Subcutaneous adipose tissue (tissue), 4 donors: ENCODE results near the gene ISLR. TPM values are rescaled to one million over a fixed set of nuclear protein-coding genes. Genes with fewer than 3 reads are reported as not detected.

Experiments
- CTCF ChIP-seq: fragments of 450-650 bp; IDR thresholded peaks from one replicate; pipeline ENCODE4 v1.5.1; 2016; ENCODE audit warnings: low read depth, mild to moderate bottlenecking, control low read depth, antibody characterized with exemption, moderate library complexity
- total RNA-seq, 4 donors: library from RNA; depleted of rRNA; stranded (reverse); fragments of >200 nt; gene quantifications; one replicate each; pipeline ENCODE4 v1.1.0, GENCODE V29; 2016

The ISLR gene
- total RNA-seq, 4 donors from 2014 or later: 52.0 to 89.6 (median 63.8) TPM

- TF ChIP-seq CTCF: no peak
These were observed 43.8 kb upstream of the ISLR start for GRCh38 chr15:74129586-74130154.

DNA sequence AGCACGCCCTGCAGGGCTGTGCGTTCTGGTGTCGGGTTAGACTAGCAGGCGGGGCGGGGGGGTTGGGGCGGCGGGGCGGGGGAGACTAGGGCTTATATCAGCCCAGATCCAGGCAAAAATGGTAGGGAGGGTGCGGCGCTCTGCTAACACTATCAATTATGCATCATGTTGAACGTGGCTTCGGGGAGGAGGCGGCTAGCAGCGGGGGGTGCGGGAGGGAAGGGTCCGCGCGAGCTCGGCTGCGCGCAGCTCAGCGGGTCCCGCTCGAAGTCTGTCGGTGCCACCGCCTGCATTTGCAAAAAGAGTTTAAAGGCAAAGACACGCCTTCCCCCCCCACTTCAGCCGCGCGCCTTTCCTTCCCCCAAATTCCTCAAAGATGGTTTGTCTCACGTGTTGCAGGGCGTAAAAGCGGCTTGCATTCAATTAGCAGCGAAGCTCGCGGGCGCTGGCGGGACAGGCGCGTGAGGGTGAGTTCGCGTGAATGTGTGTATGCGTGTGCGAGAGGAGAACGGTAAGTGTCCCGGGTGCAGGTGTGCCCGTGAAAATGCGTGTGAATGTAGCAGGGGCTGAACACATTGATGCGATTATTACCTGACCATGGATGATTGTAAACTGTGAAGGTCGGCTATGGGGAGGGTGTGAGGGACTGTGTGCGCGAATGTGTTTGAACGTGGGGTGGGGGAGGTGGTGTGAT lies 43.2 kb upstream of the ISLR start, which contains the start of gene ISLR2:
TSS of gene ISLR2 (plus strand) at position 432 of the 694 bp plus-strand sequence. CDS start 2,169 bp downstream, outside the sequence.
- TF ChIP-seq CTCF: no peak

DNA sequence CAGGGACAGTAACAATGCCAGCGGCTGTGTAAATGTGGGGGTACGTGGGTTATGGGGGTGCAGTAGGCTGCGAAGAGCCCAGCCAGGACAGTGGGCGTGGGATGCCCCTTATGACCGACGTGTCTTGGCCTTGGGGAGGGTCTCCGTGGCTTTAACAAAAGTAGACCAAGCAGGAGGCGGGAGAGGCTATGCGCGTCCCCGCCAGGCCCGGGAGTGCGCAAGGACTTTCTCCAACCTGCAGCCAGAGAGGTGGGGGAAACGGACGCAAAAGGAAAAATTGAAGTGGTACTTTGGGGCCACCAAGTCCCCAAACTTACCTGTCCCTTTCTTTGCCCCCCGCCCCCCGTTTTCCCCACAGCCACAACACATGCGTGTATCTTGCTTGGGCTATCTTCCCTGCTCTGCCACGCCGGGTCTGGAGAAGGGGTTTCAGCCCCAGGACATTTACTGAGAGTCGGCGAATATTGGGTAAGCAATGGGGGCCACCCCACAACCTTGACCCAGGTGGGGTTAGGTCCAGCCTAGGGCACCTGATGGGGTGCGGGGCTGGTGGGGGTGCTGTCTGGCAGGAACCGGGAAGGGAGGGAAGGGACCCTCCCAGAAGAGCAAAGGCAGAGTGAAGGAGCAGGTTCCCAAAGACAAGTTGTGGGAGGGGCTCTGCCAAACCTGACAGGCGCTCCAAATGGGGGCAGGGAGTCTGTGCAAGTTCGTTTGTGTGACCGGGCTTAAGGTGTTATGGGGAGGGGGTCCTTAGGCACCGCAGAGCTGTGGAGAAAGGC lies 42.5 kb upstream of the ISLR start:
- TF ChIP-seq CTCF: no peak

DNA sequence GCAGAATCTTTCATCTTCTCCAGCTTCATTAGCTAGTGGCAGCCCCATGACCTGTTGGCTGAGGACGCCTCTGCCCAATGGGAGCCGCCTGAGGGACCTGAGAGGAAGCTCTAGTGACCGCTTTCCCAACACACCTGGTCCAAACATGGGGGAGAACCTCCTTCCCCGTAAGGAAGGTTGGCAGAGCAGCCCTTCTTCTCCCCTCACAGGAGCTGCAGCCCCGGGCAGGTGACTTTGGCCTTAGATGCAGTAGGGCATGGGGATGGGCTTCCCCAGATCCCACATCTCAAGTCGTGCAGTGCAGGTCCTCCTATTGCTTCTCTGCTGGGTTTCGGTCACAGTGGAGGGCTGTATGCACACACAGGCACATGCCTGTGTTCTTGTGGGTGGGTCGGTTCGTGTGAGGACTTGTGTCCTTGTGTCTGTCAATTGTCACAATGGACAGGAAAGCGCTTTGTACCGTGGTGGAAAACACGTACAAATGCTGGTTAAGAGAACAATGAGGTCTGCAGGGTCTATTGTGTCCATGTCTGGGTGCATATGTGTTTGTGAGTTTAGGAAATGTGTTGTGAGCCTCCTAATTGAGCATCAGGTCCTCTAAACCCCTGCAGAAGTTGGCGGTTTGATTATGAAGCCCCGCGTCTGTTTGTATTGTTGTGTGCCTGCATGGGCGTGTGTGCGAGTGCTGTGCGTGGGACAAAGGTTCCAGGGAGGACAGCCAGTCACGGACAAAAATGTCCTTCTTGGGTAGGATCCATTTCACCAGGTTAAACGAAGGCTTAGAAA lies 41.7 kb upstream of the ISLR start:
- TF ChIP-seq CTCF: no peak

GRCh38 chr15:74132681-74133651 lies 40.5 kb upstream of the ISLR start:
- TF ChIP-seq CTCF: no peak

DNA sequence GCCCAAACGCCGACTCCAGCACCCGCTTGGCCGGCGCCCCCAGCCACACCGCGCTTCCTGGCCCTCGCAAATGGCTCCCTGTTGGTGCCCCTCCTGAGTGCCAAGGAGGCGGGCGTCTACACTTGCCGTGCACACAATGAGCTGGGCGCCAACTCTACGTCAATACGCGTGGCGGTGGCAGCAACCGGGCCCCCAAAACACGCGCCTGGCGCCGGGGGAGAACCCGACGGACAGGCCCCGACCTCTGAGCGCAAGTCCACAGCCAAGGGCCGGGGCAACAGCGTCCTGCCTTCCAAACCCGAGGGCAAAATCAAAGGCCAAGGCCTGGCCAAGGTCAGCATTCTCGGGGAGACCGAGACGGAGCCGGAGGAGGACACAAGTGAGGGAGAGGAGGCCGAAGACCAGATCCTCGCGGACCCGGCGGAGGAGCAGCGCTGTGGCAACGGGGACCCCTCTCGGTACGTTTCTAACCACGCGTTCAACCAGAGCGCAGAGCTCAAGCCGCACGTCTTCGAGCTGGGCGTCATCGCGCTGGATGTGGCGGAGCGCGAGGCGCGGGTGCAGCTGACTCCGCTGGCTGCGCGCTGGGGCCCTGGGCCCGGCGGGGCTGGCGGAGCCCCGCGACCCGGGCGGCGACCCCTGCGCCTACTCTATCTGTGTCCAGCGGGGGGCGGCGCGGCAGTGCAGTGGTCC lies 39.7 kb upstream of the ISLR start:
- no peak for TF ChIP-seq CTCF
